GM21825 (cell line): ENCODE measurements around the gene TMEM14B.
"Not testable (repeated sequence)": the region's sequence is repeated elsewhere in the genome, so short reads cannot be mapped to it uniquely, and the experiment has no call there.

ENCODE experiments used
- ATAC-seq: cut with Tn5 transposase; IDR thresholded peaks from one replicate; pipeline ENCODE4 v1.9.1; 2021; ENCODE audit warnings: mild to moderate bottlenecking, moderate library complexity; ENCODE audit not compliant: unreplicated experiment

The TMEM14B gene

DNA sequence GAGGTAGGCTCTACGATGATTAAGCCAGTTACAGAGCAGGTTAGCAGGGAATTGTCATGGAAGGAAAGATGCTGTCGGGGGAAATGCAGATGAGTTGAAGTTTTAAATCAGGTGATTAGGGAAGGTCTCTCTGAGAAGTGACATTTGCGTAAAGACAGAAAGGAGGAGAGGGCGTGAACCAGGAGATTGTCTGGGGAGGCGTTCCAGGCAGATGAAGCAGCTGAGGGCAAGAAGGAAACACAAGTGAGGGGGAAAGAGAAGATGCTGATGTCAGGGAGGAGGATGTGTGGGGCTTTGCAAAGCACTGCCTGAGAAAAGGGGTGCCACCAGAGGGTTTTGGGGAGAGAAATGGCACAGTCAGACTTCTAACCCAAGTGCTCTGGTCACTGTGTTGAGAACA is 2.5 kb upstream of the TMEM14B start:
- no peak for ATAC-seq

- no peak for ATAC-seq
Observed at GRCh38 chr6:10746915-10747250, 722 bp upstream of the TMEM14B start.

- no peak for ATAC-seq
Observed at GRCh38 chr6:10749734-10750133, 2.1 kb downstream of the TMEM14B start.

DNA sequence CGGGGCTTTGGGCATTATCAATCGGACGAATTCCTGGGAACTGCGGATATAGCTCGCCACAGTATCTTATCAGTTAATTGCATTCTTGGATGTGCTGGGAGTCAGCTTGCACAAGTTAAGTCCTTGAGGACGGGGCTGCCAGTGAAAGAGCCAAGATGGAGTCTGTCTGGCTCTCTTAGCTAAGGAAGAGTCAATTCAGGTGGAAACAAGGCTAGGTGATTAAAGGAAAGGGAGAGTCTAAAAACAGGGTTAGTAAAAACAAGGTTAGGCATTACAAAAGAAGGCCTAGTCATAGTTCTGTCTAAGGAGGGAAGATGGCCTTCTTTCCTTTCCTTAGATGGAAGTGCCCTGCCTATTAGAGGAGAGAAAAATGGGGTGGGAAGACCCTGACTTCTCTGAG is 3.0 kb downstream of the TMEM14B start:
- ATAC-seq, result not testable (repeated sequence)

- ATAC-seq, result not testable (repeated sequence)
Observed at GRCh38 chr6:10751757-10752156, 4.2 kb downstream of the TMEM14B start.

- no peak for ATAC-seq
Observed at GRCh38 chr6:10756085-10756484, 8.5 kb downstream of the TMEM14B start.

DNA sequence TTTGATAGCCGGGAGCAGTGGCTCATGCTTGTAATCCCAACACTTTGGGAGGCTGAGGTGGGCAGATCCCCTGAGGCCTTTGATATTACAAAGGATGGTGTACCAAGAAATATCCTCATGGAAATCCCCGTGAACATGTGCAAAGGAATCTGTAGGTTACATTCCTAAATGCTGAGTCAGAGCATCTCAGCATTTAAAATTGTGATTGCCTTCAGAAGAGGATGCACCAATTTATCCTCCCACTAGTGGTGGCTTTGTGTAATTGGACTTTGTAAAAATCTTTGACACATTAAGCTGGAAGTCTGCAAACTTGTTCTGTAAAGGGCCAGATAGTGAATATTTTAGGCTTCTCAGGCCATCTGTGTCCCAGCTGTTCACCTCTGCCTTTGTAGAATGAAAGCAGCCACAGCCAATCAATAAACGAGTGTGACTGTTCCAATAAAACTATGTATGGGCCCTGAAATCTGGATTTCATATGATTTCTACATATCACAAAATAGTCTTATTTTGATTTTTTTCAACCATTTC is 11.8 kb downstream of the TMEM14B start:
- ATAC-seq, result peak; percentile 54

- ATAC-seq, result no peak
Observed at GRCh38 chr6:10759884-10760329, 12.3 kb downstream of the TMEM14B start.

GRCh38 chr6:10763006-10763405 is 15.4 kb downstream of the TMEM14B start:
- ATAC-seq, result no peak

GRCh38 chr6:10769419-10769818 is 21.8 kb downstream of the TMEM14B start:
- ATAC-seq, result no peak

DNA sequence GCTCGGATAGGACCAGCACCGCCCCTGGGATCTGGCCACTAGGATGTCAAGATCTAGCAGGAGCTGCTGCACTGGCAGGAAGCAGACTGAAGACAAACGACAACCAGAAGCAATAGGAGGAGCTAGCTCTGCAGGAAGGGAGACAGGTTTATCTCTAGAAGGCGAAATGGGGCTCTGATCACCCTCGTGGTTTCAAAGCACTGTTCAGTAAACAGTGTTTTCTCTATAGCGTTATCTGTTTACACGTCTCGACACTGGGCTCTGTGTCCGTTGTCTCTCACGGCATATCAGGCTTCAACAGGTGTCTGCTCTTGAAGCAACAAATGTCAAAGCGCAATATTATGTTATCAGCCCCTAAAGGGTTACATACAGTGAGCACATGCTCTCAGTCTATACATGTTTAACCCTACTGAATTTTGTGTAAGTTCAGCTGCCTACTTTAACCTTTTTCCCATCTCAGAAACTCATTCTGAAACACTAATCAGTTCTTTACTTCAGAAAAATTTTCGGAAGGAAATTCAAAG is 23.8 kb downstream of the TMEM14B start:
- no peak for ATAC-seq

DNA sequence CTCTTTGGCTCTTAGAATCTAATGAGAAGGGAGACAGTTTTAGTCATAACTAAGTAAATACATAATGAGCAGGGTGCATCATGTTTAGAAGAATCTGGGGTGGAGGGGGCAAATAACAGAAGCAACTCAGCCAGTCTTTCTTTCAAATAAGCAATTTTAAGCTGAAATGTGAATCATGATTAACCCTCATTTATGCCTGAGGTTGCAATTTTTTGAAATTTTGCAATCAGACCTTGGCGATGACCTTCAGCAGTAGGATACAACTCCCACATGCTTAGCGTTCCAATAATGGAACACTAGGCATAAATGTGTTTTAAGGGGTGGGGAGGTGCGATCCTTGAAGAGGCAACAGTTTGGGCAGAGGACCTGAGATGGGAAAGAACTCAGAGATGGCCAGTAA is 30.6 kb downstream of the TMEM14B start:
- no peak for ATAC-seq

GRCh38 chr6:10779076-10779475 is 31.5 kb downstream of the TMEM14B start:
- no peak for ATAC-seq

DNA sequence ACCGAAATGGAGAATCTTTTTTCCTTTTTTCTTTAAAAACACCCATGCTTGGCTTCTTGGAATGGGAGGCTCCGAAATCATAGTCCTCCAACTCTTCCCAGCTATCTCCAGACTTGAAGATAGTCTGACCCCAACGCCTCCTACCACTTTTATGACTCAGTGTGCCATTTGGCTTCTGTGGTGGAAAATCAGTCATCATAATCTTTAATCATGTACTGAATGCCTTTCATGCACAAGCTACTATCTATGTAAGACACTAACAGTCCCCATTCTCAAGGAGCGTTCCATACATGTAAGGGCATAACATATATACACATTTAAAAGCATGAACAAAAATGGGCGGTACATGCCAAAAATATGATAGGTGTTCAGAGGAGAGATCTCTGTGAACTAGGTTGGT is 44.1 kb downstream of the TMEM14B start:
- ATAC-seq, result no peak

DNA sequence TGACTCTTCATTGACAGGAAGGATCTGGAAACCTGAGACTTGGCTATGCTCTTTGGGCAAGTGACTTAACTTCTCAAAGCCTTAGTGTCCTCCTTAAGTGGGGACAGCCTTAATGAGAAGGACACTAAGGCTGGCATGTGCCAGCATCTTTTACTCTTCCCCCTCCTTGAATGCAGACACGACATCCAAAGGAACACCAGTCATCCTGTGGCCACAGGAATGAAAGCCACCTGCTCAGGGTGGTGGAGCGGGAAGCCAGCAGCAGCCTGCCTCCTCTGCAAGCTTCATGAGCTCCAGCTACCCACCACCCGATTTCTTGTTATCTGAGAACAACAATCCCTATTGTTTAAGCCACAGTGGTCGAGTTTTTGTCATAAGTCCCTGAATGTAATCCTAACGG is 44.5 kb downstream of the TMEM14B start:
- ATAC-seq, result no peak

- no peak for ATAC-seq
Observed at GRCh38 chr6:10793035-10793434, 45.4 kb downstream of the TMEM14B start.

DNA sequence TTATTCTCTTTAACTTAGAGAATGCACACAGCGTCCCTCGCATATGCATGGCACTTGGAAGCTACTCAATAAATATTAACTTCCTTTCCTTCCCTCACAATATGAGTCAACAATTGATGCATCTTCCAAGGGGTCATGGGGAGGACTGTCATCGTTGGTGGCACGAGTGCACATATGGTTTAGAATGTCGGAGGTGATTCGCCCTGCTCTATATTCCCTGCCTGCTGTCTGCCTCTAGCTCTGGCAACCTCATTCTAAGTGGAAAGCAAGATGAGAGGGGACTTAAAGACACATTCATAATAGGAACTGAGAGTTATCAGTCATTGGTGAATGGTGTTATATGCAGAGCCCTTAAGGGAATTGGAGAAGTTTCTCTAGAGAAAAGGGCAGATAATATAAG is 46.1 kb downstream of the TMEM14B start:
- ATAC-seq, result no peak

GRCh38 chr6:10794239-10794638 is 46.6 kb downstream of the TMEM14B start:
- no peak for ATAC-seq

DNA sequence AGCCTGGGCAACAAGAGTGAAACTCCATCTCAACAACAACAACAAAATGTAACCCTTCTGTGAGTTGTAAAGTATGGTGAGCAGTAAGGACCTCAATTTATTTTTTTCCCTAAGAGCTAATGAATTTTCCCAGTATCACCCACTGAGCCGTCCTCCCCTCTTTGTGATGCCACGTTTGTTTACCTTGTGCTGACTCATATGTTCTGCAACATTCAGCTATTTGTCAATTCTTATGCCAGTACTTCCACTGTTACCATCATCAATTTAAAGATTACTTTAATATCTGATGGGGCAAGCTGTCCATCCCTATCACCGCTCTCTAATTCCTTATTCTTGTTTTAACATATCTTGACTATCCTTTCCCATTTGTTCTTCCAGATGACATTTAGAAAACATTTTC is 53.2 kb downstream of the TMEM14B start:
- no peak for ATAC-seq

- ATAC-seq, result peak; percentile 82
Observed at GRCh38 chr6:10801224-10801848, 53.7 kb downstream of the TMEM14B start.
